Ovary (tissue), 9 donors: Measurements from ENCODE around the gene SHROOM4. TPM values are rescaled to one million over a fixed set of nuclear protein-coding genes. Genes with fewer than 3 reads are reported as not detected.

Experiments
- DNase-seq, 5 donors: peaks; one replicate each; pipeline ENCODE4 v3.0.0-alpha.2; 2019 to 2020
- H3K27ac ChIP-seq, 2 donors: fragments of 200-600 bp; one replicate each; pipeline versions ENCODE4 v1.5.1 to v1.8.0; 2019 to 2022
- H3K27me3 ChIP-seq: fragments of 200-600 bp; one replicate; pipeline ENCODE4 v1.8.0; 2022
- H3K36me3 ChIP-seq: fragments of 200-600 bp; sonication (generic); one replicate; pipeline ENCODE4 v1.5.1; 2019
- H3K4me1 ChIP-seq: one replicate; pipeline ENCODE4 v1.8.1; 2013; ENCODE audit warnings: mild to moderate bottlenecking, moderate library complexity; ENCODE audit not compliant: insufficient read depth
- H3K4me3 ChIP-seq: fragments of 200-600 bp; sonication (generic); one replicate; pipeline ENCODE4 v1.5.1; 2017
- H3K9me3 ChIP-seq, 2 donors: fragments of 200-600 bp in 1 of 2; sonication (generic) in 1 of 2; one replicate each; pipeline versions ENCODE4 v1.5.1 to v1.8.1; 2013 to 2019; ENCODE audit warnings: mild to moderate bottlenecking in 1 of 2, moderate library complexity in 1 of 2
- CTCF ChIP-seq, 3 donors: fragments of 450-650 bp in 2 of 3; fragments of 200-600 bp in 1 of 3; IDR thresholded peaks; one replicate each; pipeline versions ENCODE4 v1.5.1 to v1.8.0; 2016 to 2022; ENCODE audit warnings: antibody characterized with exemption in 3 of 3, mild to moderate bottlenecking in 1 of 3
- EP300 ChIP-seq: sonication (generic); formaldehyde crosslinking; IDR thresholded peaks from one replicate; pipeline ENCODE4 v1.6.1; 2017; ENCODE audit warnings: antibody characterized with exemption
- POLR2A ChIP-seq: fragments of 450-650 bp; IDR thresholded peaks from one replicate; pipeline ENCODE4 v1.6.1; 2017; ENCODE audit warnings: antibody characterized with exemption, mild to moderate bottlenecking, moderate library complexity
- WGBS, 3 donors: extraction: QIAGEN DNeasy Blood & Tissue Kit in 1 of 3; methylation state at CpG; one replicate each; pipeline versions ENCODE4 v1.1.5 to v1.1.7; 2013 to 2017; 5-methylcytosine and 5-hydroxymethylcytosine counted together
- intact Hi-C, 4 donors: fragments of 100-400 bp; cut with DNase I; formaldehyde crosslinking; loops; one replicate each; pipeline versions ENCODE4 v1.11.0 to v1.15.1; 2022 to 2023
- polyA plus RNA-seq, 2 donors: library from polyadenylated mRNA; stranded (reverse); fragments of 200-250 nt in 1 of 2; fragments of 350-450 nt in 1 of 2; fragmentation: Illumina TruSeq in 1 of 2; extraction: RNeasy Lipid Tissue Mini Kit (QIAGEN cat#74804) in 1 of 2; gene quantifications; one replicate each; pipeline ENCODE4 v1.2.3, GENCODE V29; 2013 to 2014
- total RNA-seq, 7 donors: library from RNA; depleted of rRNA in 2 of 7; stranded (reverse); fragments of >200 nt in 2 of 7; fragmentation: NEBNext Ultra II Directional in 3 of 7; extraction: Animal tissue kit (Norgen Biotek cat#: 25700) in 3 of 7; gene quantifications; one replicate each; pipeline versions ENCODE4 v1.1.0 to v1.2.4, GENCODE V29; 2016 to 2023
- donor health status: DM: no; HTN: no; CAD: no; lungs with moderate emphysema.
- donor health status: DM: no; HTN: no; CAD: no.
- donor health status: Bipolar disorder and iron deficiency.
- donor health status: DM: yes; HTN: yes; CAD: no.
- donor health status: DM: no; HTN: no; CAD: no.
- donor health status: DM: yes; HTN: yes; CAD: no.

Gene SHROOM4
- total and polyA plus RNA-seq, 9 donors: 1.7 to 7.2 (median 3.1) TPM

GRCh38 chrX:50635162-50635561, 178.8 kb downstream of the SHROOM4 start:
- Histone ChIP-seq H3K4me1 (no peaks in the 10 kb centered on the region), H3K36me3 (no peaks in the 10 kb centered on the region), H3K27me3 (no peaks in the 10 kb centered on the region), H3K27ac (no peak overlapping the region), H3K4me3 (no peak overlapping the region), H3K9me3 (no peaks in the 10 kb centered on the region)
- no peak for TF ChIP-seq POLR2A
- no peak for TF ChIP-seq EP300
- no peak for TF ChIP-seq CTCF (IDR thresholded peaks at IDR 0.05)
- 81 to 95% (median 91%) methylated on average over 9 of the region's 9 CpGs for WGBS, 3 donors
- no peak for DNase-seq
- intact Hi-C loops: no loop called here

- Histone ChIP-seq H3K27ac (no peak overlapping the region), H3K4me3 (no peak overlapping the region), H3K36me3 (no peaks in the 10 kb centered on the region), H3K9me3 (no peaks in the 10 kb centered on the region), H3K4me1 (no peaks in the 10 kb centered on the region), H3K27me3 (no peaks in the 10 kb centered on the region)
- intact Hi-C loops: no loop called here
- no peak for DNase-seq
- WGBS, 3 donors: 57 to 62% (median 61%) methylated on average over 6 of the region's 6 CpGs
- TF ChIP-seq POLR2A (no peak), CTCF (IDR thresholded peaks at IDR 0.05) (no peak), EP300 (no peak)
Measured at GRCh38 chrX:50629774-50630173, 184.2 kb downstream of the SHROOM4 start.

GRCh38 chrX:50627696-50628095, 186.3 kb downstream of the SHROOM4 start:
- Histone ChIP-seq H3K4me3 (no peak overlapping the region), H3K9me3 (no peaks in the 10 kb centered on the region), H3K27me3 (no peaks in the 10 kb centered on the region), H3K4me1 (no peaks in the 10 kb centered on the region), H3K36me3 (no peaks in the 10 kb centered on the region), H3K27ac (no peak overlapping the region)
- no peak for DNase-seq
- WGBS, 3 donors: 54 to 71% (median 63%) methylated on average over 2 of the region's 2 CpGs
- intact Hi-C loops: no loop called here
- TF ChIP-seq CTCF (IDR thresholded peaks at IDR 0.05) (no peak), POLR2A (no peak), EP300 (no peak)

- H3K27ac ChIP-seq: no peak overlapping the region
- no peak for DNase-seq
- no peaks in the 10 kb centered on the region for H3K9me3 ChIP-seq
- 72 to 81% (median 75%) methylated on average over 4 of the region's 4 CpGs for WGBS, 3 donors
- no peak overlapping the region for H3K4me3 ChIP-seq
- no peaks in the 10 kb centered on the region for H3K4me1 ChIP-seq
- intact Hi-C loops: no loop called here
- H3K27me3 ChIP-seq: no peaks in the 10 kb centered on the region
- H3K36me3 ChIP-seq: no peaks in the 10 kb centered on the region
- TF ChIP-seq EP300 (no peak), CTCF (IDR thresholded peaks at IDR 0.05) (no peak), POLR2A (no peak)
Measured at GRCh38 chrX:50626432-50626831, 187.6 kb downstream of the SHROOM4 start.

- Histone ChIP-seq H3K27ac (no peak overlapping the region), H3K27me3 (no peaks in the 10 kb centered on the region), H3K36me3 (no peaks in the 10 kb centered on the region), H3K9me3 (no peaks in the 10 kb centered on the region), H3K4me3 (no peak overlapping the region), H3K4me1 (no peaks in the 10 kb centered on the region)
- DNase-seq: no peak
- intact Hi-C loops: no loop called here
- TF ChIP-seq CTCF (IDR thresholded peaks at IDR 0.05) (no peak), EP300 (no peak), POLR2A (no peak)
- WGBS, 3 donors: 67 to 74% (median 71%) methylated on average over 1 of the region's 1 CpG
Measured at GRCh38 chrX:50622751-50623150, 191.2 kb downstream of the SHROOM4 start.
